Stimulated activated CD4-positive, alpha-beta T cell treated with anti-CD3 and anti-CD28 coated beads, Interleukin-1b, Interleukin-23, amount 100 ng/mL, for 48 hours (primary cell): ENCODE measurements around the gene TELO2.
"Not testable (repeated sequence)": the region's sequence is repeated elsewhere in the genome, so short reads cannot be mapped to it uniquely, and the experiment has no call there.

Experiments used
- DNase-seq: peaks from one replicate; pipeline ENCODE4 v3.0.0-alpha.2; 2020

TELO2 gene

GRCh38 chr16:1458336-1458976 is 34.7 kb upstream of the TELO2 start:
- DNase-seq = peak; percentile 59

- no peak for DNase-seq
Observed at GRCh38 chr16:1458977-1459341, 34.2 kb upstream of the TELO2 start.

GRCh38 chr16:1459967-1460366 is 33.2 kb upstream of the TELO2 start:
- DNase-seq = no peak

- no peak for DNase-seq
Observed at GRCh38 chr16:1460602-1461138, 32.5 kb upstream of the TELO2 start.

GRCh38 chr16:1461146-1461545 is 32.0 kb upstream of the TELO2 start:
- no peak for DNase-seq

- DNase-seq = no peak
Observed at GRCh38 chr16:1464196-1464893, 28.8 kb upstream of the TELO2 start.

GRCh38 chr16:1464894-1465566 is 28.1 kb upstream of the TELO2 start:
- DNase-seq = no peak

GRCh38 chr16:1465567-1465915 is 27.6 kb upstream of the TELO2 start:
- no peak for DNase-seq

- DNase-seq = no peak
Observed at GRCh38 chr16:1466054-1466453, 27.1 kb upstream of the TELO2 start.

GRCh38 chr16:1466968-1467521 is 26.1 kb upstream of the TELO2 start:
- no peak for DNase-seq

GRCh38 chr16:1468426-1468810 is 24.7 kb upstream of the TELO2 start:
- DNase-seq = no peak

GRCh38 chr16:1469141-1469540 is 24.0 kb upstream of the TELO2 start:
- DNase-seq = not testable (repeated sequence)

GRCh38 chr16:1469693-1470201 is 23.4 kb upstream of the TELO2 start:
- no peak for DNase-seq

- DNase-seq = no peak
Observed at GRCh38 chr16:1470481-1471251, 22.5 kb upstream of the TELO2 start.

GRCh38 chr16:1471569-1472194 is 21.5 kb upstream of the TELO2 start:
- no peak for DNase-seq

- no peak for DNase-seq
Observed at GRCh38 chr16:1472974-1473373, 20.2 kb upstream of the TELO2 start.

GRCh38 chr16:1474082-1474795 is 18.9 kb upstream of the TELO2 start:
- DNase-seq = no peak

- peak; percentile 88 for DNase-seq
Observed at GRCh38 chr16:1474796-1475551, 18.2 kb upstream of the TELO2 start, which contains the start of gene CLCN7. Gene CLCN7 (minus strand): TSS chr16:1475028. CDS start chr16:1474974, 54 bp downstream.

- DNase-seq = no peak
Observed at GRCh38 chr16:1475552-1476114, 17.5 kb upstream of the TELO2 start.

GRCh38 chr16:1477033-1477432 is 16.1 kb upstream of the TELO2 start:
- DNase-seq = no peak
